ENCODE data around the gene TMEM89.

Gene TMEM89

DNA sequence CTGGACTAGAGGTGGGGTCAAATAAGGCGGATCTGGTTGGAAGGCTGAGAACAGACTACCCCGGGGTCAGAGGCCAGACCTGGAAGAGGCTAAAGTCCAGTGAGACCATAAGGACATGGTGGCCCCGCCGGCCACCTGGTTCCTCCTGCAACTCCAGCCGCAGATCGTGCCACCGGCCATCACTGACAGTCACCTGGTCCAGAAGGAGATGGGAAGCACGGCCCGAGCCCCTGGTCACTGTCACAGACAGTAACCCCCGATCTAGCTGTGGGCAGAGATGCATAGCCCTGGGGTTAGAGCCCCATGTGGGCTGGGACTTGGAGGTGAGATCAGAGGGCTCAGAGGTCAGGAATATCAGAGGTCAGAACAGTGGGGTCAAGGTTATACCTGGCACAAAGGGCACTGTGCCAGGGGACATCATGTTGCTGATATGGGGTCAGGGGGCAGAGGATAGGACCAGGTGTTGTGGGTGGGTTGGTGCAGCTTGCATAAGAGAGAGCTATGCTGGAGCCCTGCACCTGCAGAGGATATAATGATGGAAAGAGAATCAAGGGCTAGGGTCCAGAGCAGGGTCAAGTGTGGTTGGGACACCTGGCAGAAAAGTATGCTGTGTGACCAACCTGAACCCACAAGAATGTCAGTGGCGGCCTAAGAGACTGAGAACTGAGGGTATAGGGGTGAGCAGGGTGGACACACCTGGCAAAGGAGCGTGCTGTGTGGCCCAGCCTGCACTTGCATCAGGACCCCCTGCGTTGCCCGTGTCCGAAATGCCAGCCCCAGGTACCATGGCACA lies 31.6 kb upstream of the TMEM89 start:
- H3K4me3 ChIP-seq (replicated peaks in 1 of 2; ENCODE audit: low read depth in 2 of 2, low read length in 2 of 2): no peak overlapping the region
- DNase-seq (ENCODE audit: low read depth in 2 of 2): no peak
- TF ChIP-seq, protein P1, sequence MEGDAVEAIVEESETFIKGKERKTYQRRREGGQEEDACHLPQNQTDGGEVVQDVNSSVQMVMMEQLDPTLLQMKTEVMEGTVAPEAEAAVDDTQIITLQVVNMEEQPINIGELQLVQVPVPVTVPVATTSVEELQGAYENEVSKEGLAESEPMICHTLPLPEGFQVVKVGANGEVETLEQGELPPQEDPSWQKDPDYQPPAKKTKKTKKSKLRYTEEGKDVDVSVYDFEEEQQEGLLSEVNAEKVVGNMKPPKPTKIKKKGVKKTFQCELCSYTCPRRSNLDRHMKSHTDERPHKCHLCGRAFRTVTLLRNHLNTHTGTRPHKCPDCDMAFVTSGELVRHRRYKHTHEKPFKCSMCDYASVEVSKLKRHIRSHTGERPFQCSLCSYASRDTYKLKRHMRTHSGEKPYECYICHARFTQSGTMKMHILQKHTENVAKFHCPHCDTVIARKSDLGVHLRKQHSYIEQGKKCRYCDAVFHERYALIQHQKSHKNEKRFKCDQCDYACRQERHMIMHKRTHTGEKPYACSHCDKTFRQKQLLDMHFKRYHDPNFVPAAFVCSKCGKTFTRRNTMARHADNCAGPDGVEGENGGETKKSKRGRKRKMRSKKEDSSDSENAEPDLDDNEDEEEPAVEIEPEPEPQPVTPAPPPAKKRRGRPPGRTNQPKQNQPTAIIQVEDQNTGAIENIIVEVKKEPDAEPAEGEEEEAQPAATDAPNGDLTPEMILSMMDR (IDR thresholded peaks at IDR 0.05; ENCODE audit: low read depth, low read length): no peak

DNA sequence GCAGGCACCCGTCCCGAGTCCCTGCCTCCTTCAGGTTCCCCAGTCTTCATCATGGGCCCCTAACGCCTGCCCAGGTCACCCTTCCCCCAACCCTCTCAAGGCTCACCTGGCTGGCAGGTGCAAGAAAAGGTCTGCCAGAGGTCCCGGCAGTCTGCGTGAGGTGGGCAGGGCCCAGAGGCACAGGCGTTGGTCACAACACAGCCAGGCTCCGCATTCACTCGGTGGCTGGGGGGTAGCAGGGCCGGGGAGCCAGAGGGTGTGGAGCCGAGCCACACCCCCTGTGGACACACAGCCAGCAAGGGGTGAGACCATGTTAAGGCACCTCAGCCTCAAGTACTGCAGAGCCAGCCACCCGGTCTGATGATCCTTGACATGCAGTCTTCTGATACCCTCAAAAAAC lies 30.2 kb upstream of the TMEM89 start:
- TF ChIP-seq, protein P1 (IDR thresholded peaks at IDR 0.05; ENCODE audit: low read depth, low read length): no peak
- DNase-seq (ENCODE audit: low read depth in 2 of 2): no peak
- H3K4me3 ChIP-seq (replicated peaks in 1 of 2; ENCODE audit: low read depth in 2 of 2, low read length in 2 of 2): no peak overlapping the region

DNA sequence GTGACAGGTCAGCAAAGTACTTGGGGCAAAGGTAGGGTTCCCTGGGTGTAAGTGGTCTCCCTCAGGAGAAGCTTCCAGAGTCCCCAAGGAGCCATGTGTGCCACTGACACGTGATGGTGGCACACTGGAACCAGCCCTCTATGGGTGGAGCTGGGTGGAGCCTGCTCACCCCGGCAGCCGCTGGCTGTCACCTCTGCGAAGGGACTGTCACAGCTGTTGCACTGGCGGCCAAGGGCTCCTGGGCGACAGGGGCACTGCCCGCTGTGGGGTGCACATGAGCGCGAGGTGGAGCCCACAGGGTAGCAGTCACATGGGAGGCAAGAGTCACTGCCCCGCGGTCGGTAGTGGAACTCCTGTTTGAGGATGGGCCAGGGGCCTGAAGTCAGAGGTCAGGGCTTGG lies 29.2 kb upstream of the TMEM89 start:
- DNase-seq (ENCODE audit: low read depth in 2 of 2): no peak
- TF ChIP-seq, protein P1 (IDR thresholded peaks at IDR 0.05; ENCODE audit: low read depth, low read length): no peak
- H3K4me3 ChIP-seq (replicated peaks in 1 of 2; ENCODE audit: low read depth in 2 of 2, low read length in 2 of 2): no peak overlapping the region

DNA sequence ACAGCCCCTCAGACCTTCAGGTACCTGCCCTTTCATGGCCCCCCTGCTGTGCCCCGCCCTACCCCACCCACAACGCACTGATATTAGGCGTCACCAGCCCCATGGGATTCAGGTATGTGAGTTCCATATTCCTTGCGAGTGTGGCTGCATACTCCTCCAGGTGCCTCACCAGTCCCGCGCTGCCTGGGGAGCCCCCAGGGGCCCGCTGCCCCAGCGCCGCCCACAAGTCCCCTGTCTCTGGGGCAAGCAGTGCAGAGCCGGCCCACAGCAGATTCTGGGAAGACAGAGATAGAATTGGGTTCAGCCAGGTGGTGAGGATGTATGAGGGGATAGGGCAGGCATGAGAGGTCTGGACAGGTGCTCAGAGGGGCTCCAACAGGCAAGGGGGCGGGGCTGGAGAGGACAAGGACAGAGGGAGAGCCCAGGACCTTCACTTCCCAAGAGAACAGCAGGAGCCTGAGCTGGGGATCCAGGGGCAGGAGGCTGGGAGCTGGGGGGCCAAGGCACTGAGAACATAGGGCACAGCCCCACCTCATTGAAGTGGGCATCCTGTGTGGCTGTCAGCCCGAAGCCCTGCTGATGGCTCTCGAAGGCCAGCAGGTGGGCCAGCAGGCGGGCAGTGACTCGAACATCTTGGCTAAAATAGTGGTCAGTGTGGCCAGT lies 26.8 kb upstream of the TMEM89 start:
- no peak overlapping the region for H3K4me3 ChIP-seq (replicated peaks in 1 of 2; ENCODE audit: low read depth in 2 of 2, low read length in 2 of 2)
- TF ChIP-seq, protein P1 (IDR thresholded peaks at IDR 0.05; ENCODE audit: low read depth, low read length): no peak
- DNase-seq (ENCODE audit: low read depth in 2 of 2): no peak

DNA sequence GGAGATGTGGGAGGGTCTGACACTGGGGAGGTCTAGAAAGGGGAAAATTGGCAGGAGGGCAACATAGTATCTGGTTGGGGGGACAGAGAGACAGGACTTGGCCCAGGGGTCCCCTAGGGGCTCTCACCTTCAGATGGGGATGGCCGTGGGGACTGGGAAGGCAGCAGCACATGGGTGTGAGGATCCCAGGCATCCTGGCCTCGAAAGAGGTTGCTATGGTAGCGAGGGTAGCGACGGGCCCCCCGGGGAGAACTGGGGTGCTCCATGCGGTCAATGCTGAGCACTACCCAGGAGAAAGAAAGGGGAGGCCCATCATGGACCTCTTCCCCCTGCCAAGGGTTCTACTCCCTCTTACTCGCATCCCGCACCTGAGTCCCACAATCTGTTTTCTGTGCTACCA lies 26.1 kb upstream of the TMEM89 start:
- H3K4me3 ChIP-seq (replicated peaks in 1 of 2; ENCODE audit: low read depth in 2 of 2, low read length in 2 of 2): no peak overlapping the region
- DNase-seq (ENCODE audit: low read depth in 2 of 2): no peak
- TF ChIP-seq, protein P1 (IDR thresholded peaks at IDR 0.05; ENCODE audit: low read depth, low read length): no peak

DNA sequence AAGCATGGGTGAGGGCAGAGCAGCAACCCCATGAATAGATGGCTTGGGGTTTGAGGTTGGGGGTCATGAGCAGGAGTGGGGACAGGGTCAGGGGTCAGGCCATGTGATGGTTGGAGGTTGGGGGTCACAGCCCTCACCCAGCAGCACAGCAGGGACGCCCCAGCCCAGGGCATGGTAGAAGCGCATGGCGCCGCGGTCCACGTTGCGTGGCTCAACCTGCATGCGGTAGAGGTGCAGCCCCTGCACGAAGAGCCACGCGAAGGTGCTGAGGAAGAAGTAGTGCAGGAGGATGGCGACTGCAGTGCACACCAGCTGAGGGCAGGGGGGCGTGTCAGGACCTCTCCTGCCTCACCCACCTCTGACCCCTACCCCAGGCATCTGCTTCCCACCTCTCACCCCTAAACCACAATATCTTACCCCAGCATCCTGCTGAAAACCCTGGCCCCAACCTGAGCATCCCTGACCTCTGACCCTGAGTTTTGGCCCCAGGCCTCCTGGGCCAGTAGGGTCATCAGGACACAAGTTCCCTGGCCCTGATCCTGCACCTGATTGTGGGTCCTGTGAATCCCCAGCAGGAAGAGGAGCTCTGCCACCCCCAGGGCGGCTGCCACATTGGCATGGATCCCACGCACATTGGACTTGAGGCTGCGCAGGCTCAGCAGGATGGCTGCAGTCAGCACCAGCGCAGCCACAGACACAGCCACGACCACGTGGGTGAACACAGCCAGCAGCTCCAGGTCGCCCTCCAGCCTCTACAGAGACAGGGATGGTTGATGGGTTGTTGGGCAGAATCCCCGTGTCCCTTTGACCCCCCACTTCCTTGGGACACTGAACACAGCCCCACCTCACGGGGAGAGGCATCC lies 23.6 kb upstream of the TMEM89 start:
- TF ChIP-seq, protein P1 (IDR thresholded peaks at IDR 0.05; ENCODE audit: low read depth, low read length): no peak
- no peak overlapping the region for H3K4me3 ChIP-seq (replicated peaks in 1 of 2; ENCODE audit: low read depth in 2 of 2, low read length in 2 of 2)
- no peak for DNase-seq (ENCODE audit: low read depth in 2 of 2)

Data from cardiac fibroblast (primary cell).